ENCODE measurements around the gene CCDC122.

CCDC122 gene

GRCh38 chr13:43876366-43876765, 3.2 kb downstream of the CCDC122 start:
- POLR2A ChIA-PET, result no interaction called here
- CTCF ChIA-PET, result no interaction called here
- no peak for DNase-seq (ENCODE audit: extremely low spot score)
- no peak for TF ChIP-seq ZNF384 (IDR thresholded peaks at IDR 0.05)

DNA sequence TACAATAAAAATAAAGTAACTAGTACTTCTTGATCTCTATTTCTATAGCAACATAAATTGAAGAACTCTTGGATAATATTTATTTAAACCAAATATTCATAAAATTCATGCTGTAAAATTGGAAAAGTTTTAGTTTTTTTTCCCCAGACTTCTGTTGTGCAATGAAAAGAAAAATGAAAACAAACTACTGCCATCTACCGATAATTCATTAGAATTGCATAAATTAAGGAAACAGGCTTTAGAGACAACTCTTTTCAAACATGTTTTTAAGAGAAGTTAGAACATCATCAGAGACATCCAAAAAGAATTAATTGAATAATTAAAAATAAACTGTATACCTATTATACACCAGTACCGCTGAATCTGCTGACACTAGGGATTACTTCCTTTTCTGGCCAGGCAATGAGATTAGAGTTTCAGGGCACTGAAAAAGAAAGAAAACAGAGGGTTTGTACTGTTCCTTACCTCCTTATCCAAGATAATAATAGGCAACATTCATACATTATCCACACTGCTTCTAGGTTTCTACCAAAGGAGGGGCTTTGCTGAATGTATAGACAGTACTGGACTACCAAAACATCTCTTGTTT, 4.9 kb downstream of the CCDC122 start:
- CTCF ChIA-PET, result no interaction called here

DNA sequence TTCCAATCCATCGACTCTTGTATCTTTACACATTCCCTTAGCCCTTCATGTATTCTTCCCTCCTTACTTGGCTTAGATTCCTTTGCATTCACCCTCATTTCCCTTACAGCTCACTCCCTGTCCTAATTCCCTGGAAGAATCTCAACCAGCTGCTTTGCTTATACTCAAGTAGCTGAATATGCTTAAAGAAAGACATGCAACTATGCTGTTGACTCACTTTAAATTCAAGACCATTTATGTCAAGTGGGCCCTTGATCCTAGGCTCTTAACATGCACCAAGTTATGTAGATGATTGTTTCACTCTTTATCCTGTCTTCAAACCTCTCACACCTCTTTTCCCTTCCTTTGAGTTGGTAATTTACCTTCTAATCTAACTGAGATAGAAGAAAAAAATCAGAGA, 7.4 kb downstream of the CCDC122 start:
- no peak for DNase-seq (ENCODE audit: extremely low spot score)
- TF ChIP-seq ARNT (IDR thresholded peaks at IDR 0.05), result no peak
- no peak for TF ChIP-seq BHLHE40 (IDR thresholded peaks at IDR 0.05; ENCODE audit: borderline replicate concordance)
- TF ChIP-seq ELF4 (IDR thresholded peaks at IDR 0.05), result no peak
- no peak for TF ChIP-seq SP1 (IDR thresholded peaks at IDR 0.05)
- no peak for TF ChIP-seq SUZ12 (IDR thresholded peaks at IDR 0.05)
- no peak for TF ChIP-seq NFRKB (IDR thresholded peaks at IDR 0.05)
- TF ChIP-seq HDGF (IDR thresholded peaks at IDR 0.05; ENCODE audit: borderline replicate concordance), result no peak
- ChIA-PET POLR2A (no interaction called here), CTCF (interaction anchor here (0.9 kb wide), 1 partner anchor 1538 kb away, joined by 3 read pairs; no protein-coding TSS in a partner anchor)

More for the DNA sequence above, 4.9 kb downstream of the CCDC122 start:
- POLR2A ChIA-PET, result no interaction called here
- peak; percentile 9 for DNase-seq (ENCODE audit: extremely low spot score)
- TF ChIP-seq FOXK2 (IDR thresholded peaks at IDR 0.05) (no peak), ARNT (IDR thresholded peaks at IDR 0.05) (no peak), SUZ12 (IDR thresholded peaks at IDR 0.05) (no peak), SP1 (IDR thresholded peaks at IDR 0.05) (no peak), ZNF384 (IDR thresholded peaks at IDR 0.05) (peak; percentile 53; the same call in 1 of the 2 replicates), NFRKB (IDR thresholded peaks at IDR 0.05) (no peak)

DNA sequence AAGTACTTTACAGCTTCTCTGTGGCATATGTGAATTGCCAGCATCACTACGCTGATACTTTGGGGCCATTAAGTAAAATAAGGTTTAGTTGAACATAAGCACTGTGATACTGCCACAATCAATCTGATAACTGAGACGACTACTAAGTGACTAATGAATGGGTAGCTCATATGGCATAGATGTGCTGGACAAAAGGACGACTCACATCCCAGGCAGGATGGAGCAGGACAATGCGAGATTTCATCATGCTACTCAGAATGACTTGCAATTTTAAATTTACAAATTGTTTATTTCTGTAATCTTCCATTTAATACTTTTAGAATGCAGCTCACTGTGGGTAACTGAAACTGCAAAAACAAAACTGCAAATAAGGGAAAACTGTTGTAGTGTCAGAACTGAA, 13.6 kb downstream of the CCDC122 start:
- TF ChIP-seq BHLHE40 (IDR thresholded peaks at IDR 0.05; ENCODE audit: borderline replicate concordance), result no peak
- no peak for TF ChIP-seq ARNT (IDR thresholded peaks at IDR 0.05)
- no peak for TF ChIP-seq CTBP1 (IDR thresholded peaks at IDR 0.05; ENCODE audit: borderline replicate concordance)
- no peak for TF ChIP-seq FOXM1 (IDR thresholded peaks at IDR 0.05; ENCODE audit: borderline replicate concordance)
- TF ChIP-seq, protein P1, sequence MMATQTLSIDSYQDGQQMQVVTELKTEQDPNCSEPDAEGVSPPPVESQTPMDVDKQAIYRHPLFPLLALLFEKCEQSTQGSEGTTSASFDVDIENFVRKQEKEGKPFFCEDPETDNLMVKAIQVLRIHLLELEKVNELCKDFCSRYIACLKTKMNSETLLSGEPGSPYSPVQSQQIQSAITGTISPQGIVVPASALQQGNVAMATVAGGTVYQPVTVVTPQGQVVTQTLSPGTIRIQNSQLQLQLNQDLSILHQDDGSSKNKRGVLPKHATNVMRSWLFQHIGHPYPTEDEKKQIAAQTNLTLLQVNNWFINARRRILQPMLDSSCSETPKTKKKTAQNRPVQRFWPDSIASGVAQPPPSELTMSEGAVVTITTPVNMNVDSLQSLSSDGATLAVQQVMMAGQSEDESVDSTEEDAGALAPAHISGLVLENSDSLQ (IDR thresholded peaks at IDR 0.05), result no peak
- TF ChIP-seq L3MBTL2 (conservative IDR thresholded peaks at IDR 0.05), result no peak
- no peak for TF ChIP-seq ELF4 (IDR thresholded peaks at IDR 0.05)
- TF ChIP-seq SUZ12 (IDR thresholded peaks at IDR 0.05), result no peak
- no peak for TF ChIP-seq LEF1 (IDR thresholded peaks at IDR 0.05; ENCODE audit: borderline replicate concordance)
- DNase-seq (ENCODE audit: extremely low spot score), result no peak
- POLR2A ChIA-PET, result no interaction called here
- CTCF ChIA-PET, result no interaction called here

DNA sequence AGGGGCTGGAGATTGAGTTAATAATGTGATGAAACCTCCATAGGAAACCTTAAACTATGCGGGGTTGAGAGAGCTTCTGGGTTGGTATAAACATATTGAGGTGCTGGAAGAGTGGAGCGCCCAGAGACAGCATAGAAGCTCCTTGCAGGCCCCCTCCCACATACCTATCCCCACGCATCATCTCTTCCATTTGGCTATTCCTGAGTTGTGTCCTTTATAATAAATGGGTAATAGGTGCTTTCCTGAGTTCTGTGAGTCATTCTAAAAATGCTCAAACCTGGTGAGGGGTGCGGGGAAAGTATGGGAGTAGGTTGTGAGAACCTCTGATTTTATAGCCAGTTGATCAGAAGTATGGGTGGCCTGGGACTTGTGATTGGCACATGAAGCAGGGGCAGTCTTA, 14.6 kb downstream of the CCDC122 start:
- DNase-seq (ENCODE audit: extremely low spot score), result no peak
- TF ChIP-seq FOXA1 (IDR thresholded peaks at IDR 0.05) (no peak), SUZ12 (IDR thresholded peaks at IDR 0.05) (no peak), HDGF (IDR thresholded peaks at IDR 0.05; ENCODE audit: borderline replicate concordance) (no peak), FOXK2 (IDR thresholded peaks at IDR 0.05) (no peak), NFRKB (IDR thresholded peaks at IDR 0.05) (no peak), BHLHE40 (IDR thresholded peaks at IDR 0.05; ENCODE audit: borderline replicate concordance) (no peak), CTBP1 (IDR thresholded peaks at IDR 0.05; ENCODE audit: borderline replicate concordance) (no peak), ARNT (IDR thresholded peaks at IDR 0.05) (no peak), ELF4 (IDR thresholded peaks at IDR 0.05) (no peak), ZNF384 (IDR thresholded peaks at IDR 0.05) (no peak), SP1 (IDR thresholded peaks at IDR 0.05) (no peak), L3MBTL2 (conservative IDR thresholded peaks at IDR 0.05) (no peak), FOXM1 (IDR thresholded peaks at IDR 0.05; ENCODE audit: borderline replicate concordance) (no peak), TARDBP (IDR thresholded peaks at IDR 0.05) (no peak)
- TF ChIP-seq, protein P1 (IDR thresholded peaks at IDR 0.05), result no peak
- CTCF ChIA-PET, result no interaction called here
- POLR2A ChIA-PET, result no interaction called here

- no peak for DNase-seq (ENCODE audit: extremely low spot score)
- TF ChIP-seq L3MBTL2 (conservative IDR thresholded peaks at IDR 0.05) (no peak), FOXM1 (IDR thresholded peaks at IDR 0.05; ENCODE audit: borderline replicate concordance) (no peak), FOXK2 (IDR thresholded peaks at IDR 0.05) (no peak), ARNT (IDR thresholded peaks at IDR 0.05) (no peak), SUZ12 (IDR thresholded peaks at IDR 0.05) (no peak), SP1 (IDR thresholded peaks at IDR 0.05) (no peak), BHLHE40 (IDR thresholded peaks at IDR 0.05; ENCODE audit: borderline replicate concordance) (no peak), FOXA1 (IDR thresholded peaks at IDR 0.05) (no peak), ELF4 (IDR thresholded peaks at IDR 0.05) (no peak), TARDBP (IDR thresholded peaks at IDR 0.05) (no peak), LEF1 (IDR thresholded peaks at IDR 0.05; ENCODE audit: borderline replicate concordance) (no peak), CTBP1 (IDR thresholded peaks at IDR 0.05; ENCODE audit: borderline replicate concordance) (no peak), HDGF (IDR thresholded peaks at IDR 0.05; ENCODE audit: borderline replicate concordance) (no peak), NFRKB (IDR thresholded peaks at IDR 0.05) (no peak), ZNF384 (IDR thresholded peaks at IDR 0.05) (no peak)
- TF ChIP-seq, protein P1 (IDR thresholded peaks at IDR 0.05), result no peak
- ChIA-PET POLR2A (no interaction called here), CTCF (no interaction called here)
Measured at GRCh38 chr13:43861863-43862262, 17.7 kb downstream of the CCDC122 start.

DNA sequence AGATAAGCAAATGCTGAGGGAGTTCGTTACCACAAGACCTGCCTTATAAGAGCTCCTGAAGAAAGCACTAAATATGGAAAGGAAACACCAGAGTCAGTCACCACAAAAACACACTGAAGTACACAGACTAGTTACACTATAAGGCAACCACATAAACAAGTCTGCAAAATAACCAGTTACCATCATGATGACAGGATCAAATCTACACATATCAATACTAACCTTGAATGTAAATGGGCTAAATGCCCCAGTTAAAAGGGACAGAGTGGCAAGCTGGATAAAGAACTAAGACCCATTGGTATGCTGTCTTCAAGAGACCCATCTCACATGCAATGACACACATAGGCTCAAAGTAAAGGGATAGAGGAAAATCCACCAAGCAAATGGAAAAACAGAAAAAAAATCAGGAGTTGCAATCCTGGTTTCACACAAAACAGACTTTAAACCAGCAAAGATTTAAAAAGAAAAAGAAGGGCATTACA, 26.6 kb downstream of the CCDC122 start:
- CTCF ChIA-PET, result no interaction called here
- DNase-seq (ENCODE audit: extremely low spot score), result no peak
- POLR2A ChIA-PET, result no interaction called here
- TF ChIP-seq NFRKB (IDR thresholded peaks at IDR 0.05), result no peak
